Activated CD8-positive, alpha-beta memory T cell treated with anti-CD3 and anti-CD28 coated beads, Interleukin-2, amount 50 U/mL, for 1 hour (primary cell): Measurements from ENCODE around the gene NELL1.
"Not testable (repeated sequence)": the region's sequence is repeated elsewhere in the genome, so short reads cannot be mapped to it uniquely, and the experiment has no call there.

Source experiments
- DNase-seq: peaks from one replicate; pipeline ENCODE4 v3.0.0-alpha.2; 2020; ENCODE audit errors: extremely low read depth

Gene NELL1

DNA sequence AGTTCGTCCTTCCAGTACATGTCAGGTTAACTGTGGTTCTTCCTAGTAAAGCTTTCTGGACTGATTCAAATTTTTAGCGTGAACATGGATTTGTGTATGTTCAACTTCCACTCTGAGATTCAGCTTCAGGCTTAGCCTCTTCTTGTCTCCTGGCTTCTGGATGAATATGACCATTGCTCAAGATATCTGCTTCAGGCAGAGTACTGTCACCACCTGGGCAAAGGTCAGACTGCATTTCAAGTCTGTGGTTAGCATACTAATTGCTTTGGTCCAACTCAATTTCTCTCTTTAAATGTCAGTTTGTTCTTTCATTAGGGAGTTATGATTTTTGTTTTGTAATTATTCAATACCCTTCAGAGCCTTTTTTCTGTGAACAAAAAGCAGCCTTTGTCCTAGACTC is 440.0 kb downstream of the NELL1 start:
- no peak for DNase-seq

DNA sequence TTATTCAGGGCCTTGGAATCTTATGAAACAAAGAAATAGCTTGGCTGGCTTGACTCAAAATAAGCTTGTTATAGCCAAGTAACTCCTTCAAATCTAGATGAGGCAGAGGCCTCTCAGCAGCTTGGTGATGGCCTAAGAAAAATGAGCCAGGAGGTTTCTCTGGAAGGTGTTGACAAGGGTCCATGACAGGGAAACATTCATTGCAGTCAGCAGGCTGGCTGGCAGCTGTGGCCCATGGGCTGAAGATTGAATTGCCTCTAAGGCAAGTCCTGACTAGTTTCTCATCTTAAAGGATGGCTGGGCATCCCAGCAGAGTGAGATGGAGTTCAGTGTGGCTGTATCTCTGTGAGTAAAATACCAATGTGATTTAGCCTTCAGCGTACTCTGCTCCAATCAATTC is 441.0 kb downstream of the NELL1 start:
- DNase-seq = no peak

- DNase-seq = no peak
Measured at GRCh38 chr11:21113876-21114275, 444.5 kb downstream of the NELL1 start.

DNA sequence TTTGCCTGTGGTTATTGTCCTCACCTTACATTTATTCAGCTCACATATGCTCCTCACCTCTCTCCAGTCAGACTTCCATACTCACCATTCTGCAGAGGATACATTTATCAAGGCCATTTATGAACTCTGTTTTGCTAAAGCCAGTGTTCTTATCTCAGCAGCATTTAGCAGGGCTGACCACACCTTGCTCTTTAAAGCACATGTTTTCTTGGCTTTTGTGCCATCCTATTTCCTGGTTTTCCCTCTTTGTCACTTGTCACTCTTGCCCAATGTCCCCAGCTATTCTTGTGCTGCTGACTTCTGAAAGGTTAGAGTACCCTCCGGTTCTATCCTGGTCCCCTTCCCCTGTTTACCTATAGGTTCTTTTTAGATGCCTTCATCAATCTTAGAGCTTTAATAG is 446.6 kb downstream of the NELL1 start:
- no peak for DNase-seq

DNA sequence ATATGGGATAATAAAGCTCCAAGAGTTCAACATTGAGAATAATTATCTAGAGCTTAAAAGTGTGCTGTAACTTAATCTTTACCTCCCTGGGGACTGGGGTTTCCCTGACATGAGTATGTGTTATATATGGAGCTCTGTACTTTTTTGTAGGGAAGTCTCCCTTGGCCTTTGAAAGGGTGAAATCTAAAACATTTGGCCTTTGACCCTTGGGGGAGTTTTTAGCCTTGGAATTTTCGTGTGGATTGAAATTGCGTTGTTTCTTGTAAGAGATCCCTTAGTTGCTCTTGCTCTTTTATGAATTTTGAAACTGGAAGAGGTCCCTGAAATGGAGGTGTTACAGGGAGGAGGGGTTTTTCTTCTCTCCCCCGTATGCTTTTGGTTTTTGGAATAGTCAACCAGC is 450.0 kb downstream of the NELL1 start:
- DNase-seq = no peak

DNA sequence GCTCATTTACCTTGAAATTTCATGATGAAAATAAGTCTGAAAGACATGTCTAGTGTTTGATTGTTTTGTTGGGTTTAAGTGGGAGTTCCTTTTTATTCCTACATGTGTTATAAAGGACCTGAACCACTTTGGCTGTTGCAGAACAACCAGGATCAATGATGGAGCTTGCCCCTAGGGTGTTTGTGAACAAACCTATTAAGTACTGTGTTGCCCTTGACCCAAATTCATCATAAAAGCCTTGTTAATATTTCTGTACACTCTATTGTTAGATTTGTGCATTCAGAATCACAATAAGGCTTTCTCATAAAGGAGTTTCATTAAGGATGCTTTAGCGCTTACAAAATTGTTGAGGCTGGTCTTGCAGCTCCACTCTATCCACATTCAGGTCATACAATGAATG is 452.6 kb downstream of the NELL1 start:
- no peak for DNase-seq

GRCh38 chr11:21122523-21122922 is 453.1 kb downstream of the NELL1 start:
- DNase-seq = no peak

DNA sequence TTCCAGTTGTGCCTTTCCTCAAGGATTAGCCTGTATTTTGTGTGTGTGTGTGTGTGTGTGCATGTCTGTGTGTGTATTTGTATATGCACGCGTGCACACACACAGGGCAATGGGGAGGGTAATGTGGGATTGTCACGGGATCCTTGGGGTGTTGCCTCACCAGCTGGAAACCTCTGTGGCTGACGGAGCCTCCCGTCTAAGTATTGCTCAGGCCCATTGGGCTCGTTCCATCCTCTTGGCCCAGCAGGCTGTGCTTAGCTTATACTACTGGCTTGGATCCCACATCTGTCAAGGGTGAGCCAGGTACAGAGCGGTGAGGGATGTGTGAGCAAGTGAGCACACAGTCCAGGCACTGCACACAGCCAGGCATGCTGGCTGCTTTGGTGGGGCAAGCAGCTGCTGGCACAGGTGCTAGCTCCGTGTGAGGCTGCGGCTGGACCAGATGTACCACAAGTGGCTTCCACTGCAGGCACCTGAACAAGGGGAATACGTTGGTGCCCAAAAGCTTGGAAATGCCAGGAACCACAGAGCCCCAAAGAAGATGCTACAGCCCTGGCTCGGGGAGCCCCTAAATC is 462.8 kb downstream of the NELL1 start:
- DNase-seq = no peak

DNA sequence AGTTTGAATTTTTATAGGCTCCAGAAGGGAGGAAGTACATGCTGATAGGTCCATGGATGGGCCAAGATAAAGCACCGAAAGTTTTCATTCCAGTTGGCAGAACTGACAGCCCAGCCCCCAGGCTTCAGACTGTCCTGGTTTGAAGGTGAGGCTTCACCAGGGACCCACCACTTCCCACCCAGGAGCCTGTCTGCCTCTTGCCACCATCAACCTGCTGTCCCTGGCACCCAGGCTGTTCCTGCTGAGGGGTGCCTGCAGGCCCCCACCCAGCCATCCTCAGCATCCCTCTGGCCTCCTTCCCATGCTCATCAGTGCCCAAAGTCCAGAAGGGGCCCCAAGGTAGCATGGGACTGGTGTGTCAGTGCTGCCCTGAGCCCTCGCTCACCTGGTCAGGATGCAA is 463.9 kb downstream of the NELL1 start:
- no peak for DNase-seq

GRCh38 chr11:21133722-21134121 is 464.3 kb downstream of the NELL1 start:
- no peak for DNase-seq

GRCh38 chr11:21137803-21138202 is 468.4 kb downstream of the NELL1 start:
- DNase-seq = no peak

GRCh38 chr11:21141557-21141956 is 472.2 kb downstream of the NELL1 start:
- not testable (repeated sequence) for DNase-seq

DNA sequence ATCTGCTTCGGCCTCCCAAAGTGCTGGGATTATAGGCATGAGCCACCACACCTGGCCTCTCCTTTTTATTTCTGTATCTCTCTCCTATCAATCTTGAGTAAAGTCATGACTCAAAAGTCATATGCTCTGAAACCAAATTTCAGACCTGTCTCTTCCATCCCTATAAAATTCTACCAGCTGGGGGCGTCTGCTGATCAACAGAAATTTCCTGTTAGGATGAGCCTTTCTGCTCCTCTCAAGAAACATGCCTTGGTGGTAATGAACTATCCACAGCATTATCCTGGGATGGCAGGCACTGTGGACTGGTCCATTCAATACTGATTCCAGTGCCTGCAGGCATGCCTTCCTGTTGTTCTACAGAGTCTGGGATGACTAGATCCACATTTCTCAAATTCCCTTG is 472.6 kb downstream of the NELL1 start:
- no peak for DNase-seq

- no peak for DNase-seq
Measured at GRCh38 chr11:21144531-21144930, 475.1 kb downstream of the NELL1 start.

- DNase-seq = no peak
Measured at GRCh38 chr11:21148376-21148775, 479.0 kb downstream of the NELL1 start.

- no peak for DNase-seq
Measured at GRCh38 chr11:21160140-21160539, 490.8 kb downstream of the NELL1 start.

GRCh38 chr11:21169639-21170038 is 500.3 kb downstream of the NELL1 start:
- DNase-seq = no peak

DNA sequence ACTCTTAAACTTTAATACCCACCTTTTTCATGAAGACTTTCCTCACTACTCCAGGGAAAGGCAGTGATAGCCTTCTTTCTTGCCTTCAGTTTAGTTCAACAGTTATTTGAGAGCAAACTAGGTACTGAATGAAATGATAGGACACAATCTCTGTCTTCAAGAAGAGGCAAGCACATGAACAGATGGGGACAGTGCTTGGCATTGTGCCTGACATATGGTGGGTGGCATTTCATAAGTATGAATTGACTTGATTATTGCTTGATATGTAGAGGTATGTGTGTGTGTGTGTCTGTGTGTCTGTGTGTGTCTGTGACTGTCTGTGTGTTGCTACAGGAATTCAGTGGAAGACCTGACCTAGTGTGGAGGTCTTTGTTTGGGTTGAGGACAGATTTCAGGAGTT is 504.1 kb downstream of the NELL1 start:
- DNase-seq = no peak

DNA sequence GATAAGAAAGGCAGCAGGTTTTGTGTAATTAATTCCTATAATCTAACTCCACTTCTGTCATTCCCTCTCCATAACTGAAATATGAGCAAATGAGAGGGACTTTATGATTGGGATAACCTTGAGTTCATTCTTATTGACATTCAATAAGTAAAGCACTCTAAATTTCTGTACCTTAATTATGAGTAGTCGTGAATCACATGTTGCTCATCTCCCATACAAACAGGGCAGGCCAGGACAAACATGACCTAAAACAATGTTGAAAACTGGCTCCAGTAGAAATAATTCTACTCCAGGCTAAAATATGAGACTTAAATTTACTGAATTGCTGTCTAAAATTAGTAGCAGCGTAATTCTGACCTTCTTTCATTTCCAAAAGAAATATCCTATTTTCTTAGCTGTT is 505.4 kb downstream of the NELL1 start:
- DNase-seq = no peak

- no peak for DNase-seq
Measured at GRCh38 chr11:21177379-21177778, 508.0 kb downstream of the NELL1 start.

- DNase-seq = no peak
Measured at GRCh38 chr11:21179770-21180169, 510.4 kb downstream of the NELL1 start.

GRCh38 chr11:21180182-21180581 is 510.8 kb downstream of the NELL1 start:
- DNase-seq = no peak

GRCh38 chr11:21185959-21186358 is 516.6 kb downstream of the NELL1 start:
- no peak for DNase-seq

DNA sequence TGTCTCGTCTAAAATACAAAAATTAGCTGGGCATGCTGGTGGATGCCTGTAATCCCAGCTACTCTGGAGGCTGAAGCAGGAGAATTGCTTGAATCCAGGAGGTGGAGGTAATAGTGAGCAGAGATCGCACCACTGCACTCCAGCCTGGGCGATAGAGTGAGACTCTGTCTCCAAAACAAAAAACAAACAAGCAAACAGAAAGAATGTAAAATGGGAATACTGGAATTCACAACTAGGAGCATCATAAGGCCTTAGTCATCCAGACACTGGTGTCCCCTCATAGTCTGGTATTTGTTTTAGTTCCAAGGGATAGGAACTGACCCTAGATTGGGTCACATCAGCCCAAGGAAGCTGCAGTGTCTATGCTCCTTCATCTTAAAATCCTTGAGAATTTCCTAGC is 520.8 kb downstream of the NELL1 start:
- DNase-seq = no peak

DNA sequence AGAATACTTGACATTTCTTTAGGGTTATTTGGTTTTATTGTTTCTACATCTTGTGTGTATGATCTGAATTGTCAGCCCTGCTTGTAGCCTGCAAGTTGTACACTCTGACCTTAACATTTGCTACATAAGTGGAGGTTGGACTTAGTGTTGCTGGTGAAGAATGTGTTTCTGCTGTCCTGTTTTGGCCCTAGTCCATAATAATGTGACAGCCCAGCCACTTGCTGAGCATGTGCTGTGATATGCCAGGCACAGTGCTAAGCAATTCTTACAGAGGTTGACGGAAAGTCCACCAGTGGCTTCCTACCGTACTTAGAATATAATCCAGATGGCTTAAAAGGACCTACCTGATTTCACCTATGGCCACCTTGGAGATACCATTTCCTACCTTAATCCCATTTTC is 526.6 kb downstream of the NELL1 start:
- no peak for DNase-seq
